ENCODE measurements around the gene TANC2. TPM values are rescaled to one million over a fixed set of nuclear protein-coding genes. Genes with fewer than 3 reads are reported as not detected.

Gene TANC2
- total RNA-seq, 1 donor from 2014 or later, result 3.8 TPM

- no peak for DNase-seq (ENCODE audit: low spot score in 2 of 2)
- H3K9me3 ChIP-seq, result no peaks in the 10 kb centered on the region
- no peaks in the 10 kb centered on the region for H3K27me3 ChIP-seq
- intact Hi-C loops (cut with DNase I), result no loop called here
- H3K4me1 ChIP-seq, result no peaks in the 10 kb centered on the region
- no peak overlapping the region for H3K27ac ChIP-seq
- no peak overlapping the region for H3K4me3 ChIP-seq
- no peaks in the 10 kb centered on the region for H3K36me3 ChIP-seq
- TF ChIP-seq CTCF (IDR thresholded peaks at IDR 0.05), result no peak
These were observed 32.3 kb upstream of the TANC2 start for GRCh38 chr17:62933501-62934385.

DNA sequence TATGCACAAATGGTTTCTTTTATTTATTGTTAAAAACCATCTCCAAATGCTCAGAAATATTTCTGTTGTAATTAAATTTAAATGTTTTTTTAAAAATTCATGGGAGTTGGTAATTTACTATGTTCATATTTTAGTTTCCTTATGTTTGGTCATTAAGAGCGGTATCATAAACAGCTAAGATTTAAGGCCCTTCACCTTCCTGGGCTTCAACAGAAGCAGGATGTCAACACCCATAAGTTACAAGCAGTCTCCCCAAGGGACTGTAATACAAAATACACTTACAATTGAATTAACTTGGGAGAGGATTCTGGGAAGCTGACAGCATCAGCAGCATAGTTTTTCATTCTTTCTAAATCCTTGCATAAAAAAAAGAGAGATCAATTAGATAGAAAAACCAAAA is 30.9 kb upstream of the TANC2 start:
- no peak overlapping the region for H3K27ac ChIP-seq
- intact Hi-C loops (cut with DNase I), result no loop called here
- H3K4me3 ChIP-seq, result no peak overlapping the region
- no peaks in the 10 kb centered on the region for H3K27me3 ChIP-seq
- TF ChIP-seq CTCF (IDR thresholded peaks at IDR 0.05), result no peak
- no peaks in the 10 kb centered on the region for H3K36me3 ChIP-seq
- no peaks in the 10 kb centered on the region for H3K4me1 ChIP-seq
- no peak for DNase-seq (ENCODE audit: low spot score in 2 of 2)
- no peaks in the 10 kb centered on the region for H3K9me3 ChIP-seq

DNA sequence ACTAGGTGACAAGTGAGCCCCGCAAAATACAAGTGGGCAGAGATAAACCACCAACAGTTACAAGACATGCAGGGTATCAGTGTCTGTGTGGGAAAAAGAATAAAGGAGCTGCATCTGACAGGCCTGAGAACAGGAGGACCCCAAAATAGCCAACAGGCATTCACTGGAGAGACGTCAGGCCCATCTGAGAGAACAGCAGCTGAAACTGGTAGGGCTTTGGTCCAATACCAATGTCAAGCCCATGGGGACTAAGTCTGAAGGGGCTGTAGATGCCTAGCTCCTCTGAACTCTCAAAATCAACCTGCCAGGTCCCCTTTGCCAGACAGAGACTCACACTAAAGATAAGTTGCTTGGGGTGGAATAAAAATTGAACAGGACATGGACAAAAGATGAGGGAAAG is 30.5 kb upstream of the TANC2 start:
- no peak overlapping the region for H3K27ac ChIP-seq
- H3K27me3 ChIP-seq, result no peaks in the 10 kb centered on the region
- no peaks in the 10 kb centered on the region for H3K36me3 ChIP-seq
- H3K4me3 ChIP-seq, result no peak overlapping the region
- no peak for DNase-seq (ENCODE audit: low spot score in 2 of 2)
- no peaks in the 10 kb centered on the region for H3K9me3 ChIP-seq
- TF ChIP-seq CTCF (IDR thresholded peaks at IDR 0.05), result no peak
- intact Hi-C loops (cut with DNase I), result no loop called here
- no peaks in the 10 kb centered on the region for H3K4me1 ChIP-seq

DNA sequence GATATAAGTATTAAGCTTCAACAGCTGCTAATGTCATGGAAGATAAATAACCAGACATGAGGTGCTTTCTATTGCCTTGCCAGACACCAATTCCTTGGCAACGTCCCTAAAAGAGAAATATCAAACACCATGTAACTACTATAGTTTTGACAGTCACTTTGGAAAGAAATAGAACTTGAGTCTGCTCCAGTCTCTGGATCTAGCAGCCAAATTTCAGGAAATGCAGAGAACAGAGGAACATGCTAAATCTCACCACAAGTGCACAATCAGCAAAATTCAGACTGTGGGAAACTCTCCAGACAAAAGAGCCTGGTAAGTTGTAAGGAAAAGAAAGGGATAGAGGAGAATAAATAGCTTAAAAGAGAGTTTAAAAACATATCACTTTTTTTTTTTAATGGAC is 28.4 kb upstream of the TANC2 start:
- DNase-seq (ENCODE audit: low spot score in 2 of 2), result no peak
- Histone ChIP-seq H3K27me3 (no peaks in the 10 kb centered on the region), H3K27ac (no peak overlapping the region), H3K4me1 (no peaks in the 10 kb centered on the region), H3K9me3 (peaks cover 4 to 14% of the 10 kb centered on the region in 2 donors), H3K4me3 (no peak overlapping the region), H3K36me3 (no peaks in the 10 kb centered on the region)
- intact Hi-C loops (cut with DNase I), result no loop called here
- no peak for TF ChIP-seq CTCF (IDR thresholded peaks at IDR 0.05)

GRCh38 chr17:62941358-62941991 is 24.6 kb upstream of the TANC2 start:
- Histone ChIP-seq H3K27ac (no peak overlapping the region), H3K36me3 (no peaks in the 10 kb centered on the region), H3K27me3 (no peaks in the 10 kb centered on the region), H3K4me1 (no peaks in the 10 kb centered on the region), H3K9me3 (peaks cover 4 to 14% of the 10 kb centered on the region in 2 donors), H3K4me3 (no peak overlapping the region)
- no peak for TF ChIP-seq CTCF (IDR thresholded peaks at IDR 0.05)
- intact Hi-C loops (cut with DNase I), result no loop called here
- no peak for DNase-seq (ENCODE audit: low spot score in 2 of 2)
